Neural progenitor cell (in vitro differentiated cells): Measurements from ENCODE around the gene USP15. TPM values are rescaled to one million over a fixed set of nuclear protein-coding genes. Genes with fewer than 3 reads are reported as not detected.

Experiments used
- DNase-seq: peaks from one replicate; pipeline ENCODE4 v3.0.0-alpha.2; 2016; ENCODE audit warnings: low spot score
- H2AFZ ChIP-seq: fragments of 200-600 bp; sonication (generic); replicated peaks from 2 replicates; pipeline ENCODE4 v1.6.1; 2016; ENCODE audit warnings: antibody characterized with exemption
- H3F3A ChIP-seq: fragments of 200-600 bp; sonication (generic); 2 replicates; pipeline ENCODE4 v1.6.1; 2016; ENCODE audit warnings: antibody characterized with exemption, low read depth
- H3K27ac ChIP-seq: fragments of 200-600 bp; sonication (generic); 2 replicates; pipeline ENCODE4 v1.5.1; 2016; ENCODE audit warnings: mild to moderate bottlenecking
- H3K27me3 ChIP-seq: fragments of 200-600 bp; sonication (generic); 2 replicates; pipeline ENCODE4 v1.6.1; 2016; ENCODE audit warnings: mild to moderate bottlenecking, moderate library complexity
- H3K36me3 ChIP-seq: fragments of 200-600 bp; sonication (generic); 2 replicates; pipeline ENCODE4 v1.5.1; 2016
- H3K4me1 ChIP-seq: fragments of 200-600 bp; sonication (generic); 2 replicates; pipeline ENCODE4 v1.6.1; 2016; ENCODE audit warnings: mixed run types
- H3K4me2 ChIP-seq: fragments of 200-600 bp; sonication (generic); 2 replicates; pipeline ENCODE4 v1.6.1; 2016
- H3K4me3 ChIP-seq: fragments of 200-600 bp; sonication (generic); 2 replicates; pipeline ENCODE4 v1.5.1; 2016
- H3K79me2 ChIP-seq: fragments of 200-600 bp; sonication (generic); 2 replicates; pipeline ENCODE4 v1.6.1; 2016; ENCODE audit warnings: low read depth
- H3K9ac ChIP-seq: fragments of 200-600 bp; sonication (generic); 2 replicates; pipeline ENCODE4 v1.6.1; 2016
- H3K9me3 ChIP-seq: fragments of 200-600 bp; sonication (generic); 2 replicates; pipeline ENCODE4 v1.5.1; 2016; ENCODE audit warnings: low read depth
- H4K20me1 ChIP-seq: fragments of 200-600 bp; sonication (generic); 2 replicates; pipeline ENCODE4 v1.6.1; 2016; ENCODE audit warnings: low read depth
- H3K27ac Mint-ChIP-seq: 3 replicates; pipeline ENCODE4 v1.8.0; 2021; ENCODE audit warnings: mixed read lengths
- H3K27me3 Mint-ChIP-seq: 2 replicates; pipeline ENCODE4 v1.8.0; 2022; ENCODE audit warnings: low read depth, mild to moderate bottlenecking, inconsistent platforms, moderate library complexity, mixed read lengths; ENCODE audit not compliant: insufficient read depth
- H3K36me3 Mint-ChIP-seq: 3 replicates; pipeline ENCODE4 v1.8.0; 2021; ENCODE audit warnings: mixed read lengths
- H3K4me1 Mint-ChIP-seq: 3 replicates; pipeline ENCODE4 v1.8.0; 2021; ENCODE audit warnings: mixed read lengths
- H3K4me3 Mint-ChIP-seq: 3 replicates; pipeline ENCODE4 v1.8.0; 2021; ENCODE audit warnings: mild to moderate bottlenecking, moderate library complexity, mixed read lengths
- H3K9me3 Mint-ChIP-seq: 3 replicates; pipeline ENCODE4 v1.8.0; 2020; ENCODE audit warnings: mixed read lengths
- CTCF ChIP-seq: fragments of 200-600 bp; sonication (generic); IDR thresholded peaks from 2 replicates; pipeline ENCODE4 v1.5.1; 2017; ENCODE audit warnings: antibody characterized with exemption, mild to moderate bottlenecking
- EZH2 ChIP-seq: fragments of 200-600 bp; sonication (generic); IDR thresholded peaks from 2 replicates; pipeline ENCODE4 v1.6.1; 2017; ENCODE audit warnings: antibody characterized with exemption, mild to moderate bottlenecking, moderate library complexity
- EZH2phosphoT487 ChIP-seq: fragments of 200-600 bp; sonication (generic); IDR thresholded peaks from 2 replicates; pipeline ENCODE4 v1.6.1; 2017; ENCODE audit warnings: antibody characterized with exemption
- total RNA-seq: library from RNA; depleted of rRNA; stranded (reverse); fragments of >200 nt; gene quantifications from 2 replicates; pipeline ENCODE4 v1.2.3, GENCODE V29; 2015; ENCODE audit warnings: low replicate concordance

Gene USP15
- total RNA-seq, 1 donor from 2014 or later = 36.0 TPM

- H3K4me3 ChIP-seq = no peak overlapping the region
- no peak overlapping the region for H3K4me2 ChIP-seq
- H3K4me1 ChIP-seq = no peaks in the 10 kb centered on the region
- H3F3A ChIP-seq = peaks cover 4% of the 10 kb centered on the region
- H3K79me2 ChIP-seq = no peaks in the 10 kb centered on the region
- no peak overlapping the region for H2AFZ ChIP-seq
- H3K4me1 Mint-ChIP-seq = no peaks in the 10 kb centered on the region
- no peak overlapping the region for H3K9ac ChIP-seq
- H3K27me3 ChIP-seq = no peaks in the 10 kb centered on the region
- H3K9me3 ChIP-seq = no peaks in the 10 kb centered on the region
- no peak overlapping the region for H3K27ac Mint-ChIP-seq
- no peaks in the 10 kb centered on the region for H4K20me1 ChIP-seq
- no peak for DNase-seq
- peaks cover 12% of the 10 kb centered on the region for H3K36me3 Mint-ChIP-seq
- H3K27me3 Mint-ChIP-seq = no peaks in the 10 kb centered on the region
- no peaks in the 10 kb centered on the region for H3K36me3 ChIP-seq
- no peak overlapping the region for H3K4me3 Mint-ChIP-seq
- H3K27ac ChIP-seq = no peak overlapping the region
- H3K9me3 Mint-ChIP-seq = peaks cover 2% of the 10 kb centered on the region
- no peak for TF ChIP-seq EZH2phosphoT487
- no peak for TF ChIP-seq EZH2
- no peak for TF ChIP-seq CTCF
Observed at GRCh38 chr12:62372134-62372533, 111.9 kb downstream of the USP15 start.

GRCh38 chr12:62372825-62373224 is 112.6 kb downstream of the USP15 start:
- H2AFZ ChIP-seq = no peak overlapping the region
- TF ChIP-seq CTCF = no peak
- TF ChIP-seq EZH2phosphoT487 = no peak
- no peak for TF ChIP-seq EZH2
- no peaks in the 10 kb centered on the region for H3K27me3 ChIP-seq
- DNase-seq = no peak
- Mint-ChIP-seq H3K27ac (no peak overlapping the region), H3K27me3 (no peaks in the 10 kb centered on the region), H3K4me1 (no peaks in the 10 kb centered on the region), H3K4me3 (no peak overlapping the region), H3K9me3 (peaks cover 2% of the 10 kb centered on the region), H3K36me3 (peaks cover 10% of the 10 kb centered on the region)
- no peak overlapping the region for H3K9ac ChIP-seq
- H3K4me2 ChIP-seq = no peak overlapping the region
- H3K4me1 ChIP-seq = no peaks in the 10 kb centered on the region
- H3K36me3 ChIP-seq = no peaks in the 10 kb centered on the region
- no peaks in the 10 kb centered on the region for H4K20me1 ChIP-seq
- no peak overlapping the region for H3K27ac ChIP-seq
- H3F3A ChIP-seq = peaks cover 4% of the 10 kb centered on the region
- no peak overlapping the region for H3K4me3 ChIP-seq
- no peaks in the 10 kb centered on the region for H3K79me2 ChIP-seq
- no peaks in the 10 kb centered on the region for H3K9me3 ChIP-seq

- no peaks in the 10 kb centered on the region for H3K27me3 ChIP-seq
- H3K27ac Mint-ChIP-seq = no peak overlapping the region
- no peaks in the 10 kb centered on the region for H3K4me1 ChIP-seq
- TF ChIP-seq CTCF (no peak), EZH2 (no peak), EZH2phosphoT487 (no peak)
- peaks cover 4% of the 10 kb centered on the region for H3F3A ChIP-seq
- H3K4me1 Mint-ChIP-seq = no peaks in the 10 kb centered on the region
- H3K9me3 ChIP-seq = no peaks in the 10 kb centered on the region
- no peaks in the 10 kb centered on the region for H4K20me1 ChIP-seq
- no peaks in the 10 kb centered on the region for H3K9me3 Mint-ChIP-seq
- H3K27ac ChIP-seq = no peak overlapping the region
- no peaks in the 10 kb centered on the region for H3K36me3 ChIP-seq
- H3K4me2 ChIP-seq = no peak overlapping the region
- no peak for DNase-seq
- no peaks in the 10 kb centered on the region for H3K27me3 Mint-ChIP-seq
- no peak overlapping the region for H3K4me3 ChIP-seq
- H2AFZ ChIP-seq = no peak overlapping the region
- peaks cover 2% of the 10 kb centered on the region for H3K36me3 Mint-ChIP-seq
- H3K4me3 Mint-ChIP-seq = no peak overlapping the region
- H3K79me2 ChIP-seq = no peaks in the 10 kb centered on the region
- no peak overlapping the region for H3K9ac ChIP-seq
Observed at GRCh38 chr12:62375603-62376002, 115.4 kb downstream of the USP15 start.
